8988T (cell line): ENCODE data around the gene RGN.
A peak's percentile ranks its signal among the peaks of the same experiment; 100 is the strongest.
"Not testable (repeated sequence)": the region's sequence is repeated elsewhere in the genome, so short reads cannot be mapped to it uniquely, and the experiment has no call there.

Experiments
- DNase-seq: peaks from one replicate; pipeline ENCODE4 v3.0.0; 2011

The RGN gene

DNA sequence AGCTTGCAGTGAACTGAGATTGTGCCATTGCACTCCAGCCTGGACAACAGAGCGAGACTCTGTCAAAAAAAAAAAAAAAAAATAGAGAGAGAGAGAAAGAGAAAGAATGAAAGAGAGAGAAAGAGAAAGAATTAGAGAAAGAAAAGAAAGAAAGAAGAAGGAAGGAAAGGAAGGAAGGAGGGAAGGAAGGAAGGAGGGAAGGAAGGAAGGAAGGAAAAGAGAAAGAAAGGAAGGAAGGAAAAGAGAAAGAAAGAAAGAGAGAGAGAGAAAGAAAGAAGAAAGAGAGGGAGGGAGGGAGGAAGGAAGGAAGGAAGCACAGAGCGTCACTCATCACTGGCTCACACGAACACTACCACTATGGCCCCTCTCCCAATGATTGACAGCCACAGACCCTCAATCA, 46.2 kb downstream of the RGN start:
- DNase-seq: not testable (repeated sequence)

DNA sequence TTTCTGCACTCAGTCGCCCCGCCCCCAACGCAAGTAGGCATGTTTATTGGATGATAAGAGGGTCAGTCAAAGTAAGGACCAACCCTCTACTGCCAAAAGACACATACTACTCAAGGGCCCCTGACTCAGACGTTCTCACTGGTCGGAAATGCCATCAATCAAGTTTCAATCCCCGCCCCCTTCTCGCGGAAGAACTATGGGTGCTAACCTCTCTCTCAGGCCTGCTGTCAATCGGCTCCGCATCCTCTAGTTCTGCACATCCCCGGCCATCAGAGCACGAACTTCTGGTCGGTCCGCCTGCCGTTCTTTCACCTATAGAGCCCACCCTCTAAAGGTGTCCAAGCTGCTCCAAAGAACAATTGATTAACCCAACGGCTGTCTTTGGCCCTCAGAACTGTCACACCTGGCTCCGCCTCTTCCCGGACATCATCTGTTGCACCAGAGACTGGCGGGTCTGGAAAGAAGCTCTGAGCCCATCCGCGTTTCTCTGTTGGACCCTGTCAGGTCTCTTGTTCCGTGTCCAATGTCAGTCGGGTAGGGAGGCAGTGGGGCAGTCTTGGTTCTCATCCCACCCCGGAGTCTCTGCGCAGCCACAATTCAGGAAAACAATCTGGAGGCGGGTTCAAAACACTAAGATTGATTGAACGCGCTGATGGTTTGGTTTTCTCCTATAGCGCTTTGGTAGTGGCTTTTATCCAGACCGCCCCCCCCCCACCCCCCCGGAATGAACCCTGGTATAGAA, 51.1 kb downstream of the RGN start:
- peak; percentile 54 for DNase-seq

DNA sequence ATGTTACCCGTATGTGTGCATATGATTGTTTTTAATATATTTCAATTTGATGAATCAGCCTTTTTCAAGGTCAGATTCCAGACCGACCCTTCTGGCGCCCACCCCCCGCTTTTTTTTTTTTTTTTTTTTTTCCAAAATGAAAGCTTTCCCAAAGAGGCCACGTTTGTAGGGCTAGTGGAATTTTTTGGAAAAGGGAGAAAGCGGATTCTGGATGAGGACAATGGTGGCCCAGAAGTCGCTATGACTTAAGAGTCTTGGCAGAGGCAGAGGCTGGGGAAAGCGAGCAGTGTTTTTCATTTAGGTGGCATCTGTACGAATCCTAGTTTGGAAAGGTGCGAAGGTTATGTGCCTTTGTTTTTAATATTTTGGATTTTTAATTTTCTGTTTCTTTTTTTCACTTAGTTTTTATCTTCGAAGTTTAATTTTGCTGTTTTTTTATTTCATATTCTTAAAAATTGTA, 51.7 kb downstream of the RGN start:
- DNase-seq: no peak

DNA sequence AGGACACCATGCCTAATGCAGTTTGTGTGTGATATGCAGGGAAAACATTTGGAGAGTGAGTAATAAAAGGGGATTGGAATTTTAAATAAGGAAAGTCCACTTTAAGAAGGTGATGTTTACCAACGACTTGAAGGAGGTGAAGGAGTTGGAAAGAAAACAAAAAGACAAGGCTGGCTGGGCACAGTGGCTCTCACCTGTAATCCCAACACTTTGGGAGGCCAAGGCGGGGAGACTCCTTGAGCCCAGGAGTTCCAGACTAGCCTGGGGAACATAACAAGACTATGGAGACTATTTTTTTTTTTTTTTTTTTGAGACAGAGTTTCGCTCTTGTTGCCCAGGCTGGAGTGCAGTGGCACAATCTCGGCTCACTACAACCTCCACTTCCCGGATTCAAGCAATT, 55.2 kb downstream of the RGN start:
- no peak for DNase-seq

DNA sequence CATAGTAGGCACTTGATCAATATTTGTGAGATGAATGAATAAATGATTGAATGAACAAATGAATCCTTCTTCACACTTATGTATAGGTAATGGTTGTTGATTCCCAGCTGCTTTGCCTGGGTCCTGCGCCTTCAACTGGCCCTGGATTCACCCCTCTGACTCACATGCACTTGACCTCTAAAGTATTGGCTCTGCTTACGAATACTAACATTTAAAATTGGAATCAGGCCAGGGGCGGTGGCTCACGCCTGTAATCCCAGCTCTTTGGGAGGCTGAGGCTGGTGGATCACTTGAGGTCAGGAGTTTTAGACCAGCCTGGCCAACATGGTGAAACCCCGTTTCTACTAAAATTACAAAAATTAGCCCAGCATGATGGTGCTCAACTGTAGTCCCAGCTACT, 57.4 kb downstream of the RGN start:
- DNase-seq: not testable (repeated sequence)

DNA sequence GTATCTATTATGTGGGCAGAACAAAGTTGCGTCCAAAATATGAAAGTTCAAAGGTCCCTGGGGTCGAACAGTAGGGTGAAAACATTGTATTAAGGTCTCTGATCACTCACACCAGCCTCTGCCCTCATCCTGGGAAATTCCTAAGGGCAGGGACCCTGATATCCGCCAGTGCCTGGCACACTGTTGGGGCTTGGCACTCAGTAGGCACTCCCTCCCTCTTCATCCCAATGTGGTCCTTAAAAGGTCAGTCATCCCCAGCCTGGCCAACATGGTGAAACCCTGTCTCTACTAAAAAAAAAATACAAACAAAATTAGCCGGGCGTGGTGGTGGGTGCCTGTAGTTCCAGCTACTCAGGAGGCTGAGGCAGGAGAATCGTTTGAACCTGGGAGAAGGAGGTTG, 59.9 kb downstream of the RGN start:
- DNase-seq: no peak
